ENCODE data around the gene RPP25L.

RPP25L gene

DNA sequence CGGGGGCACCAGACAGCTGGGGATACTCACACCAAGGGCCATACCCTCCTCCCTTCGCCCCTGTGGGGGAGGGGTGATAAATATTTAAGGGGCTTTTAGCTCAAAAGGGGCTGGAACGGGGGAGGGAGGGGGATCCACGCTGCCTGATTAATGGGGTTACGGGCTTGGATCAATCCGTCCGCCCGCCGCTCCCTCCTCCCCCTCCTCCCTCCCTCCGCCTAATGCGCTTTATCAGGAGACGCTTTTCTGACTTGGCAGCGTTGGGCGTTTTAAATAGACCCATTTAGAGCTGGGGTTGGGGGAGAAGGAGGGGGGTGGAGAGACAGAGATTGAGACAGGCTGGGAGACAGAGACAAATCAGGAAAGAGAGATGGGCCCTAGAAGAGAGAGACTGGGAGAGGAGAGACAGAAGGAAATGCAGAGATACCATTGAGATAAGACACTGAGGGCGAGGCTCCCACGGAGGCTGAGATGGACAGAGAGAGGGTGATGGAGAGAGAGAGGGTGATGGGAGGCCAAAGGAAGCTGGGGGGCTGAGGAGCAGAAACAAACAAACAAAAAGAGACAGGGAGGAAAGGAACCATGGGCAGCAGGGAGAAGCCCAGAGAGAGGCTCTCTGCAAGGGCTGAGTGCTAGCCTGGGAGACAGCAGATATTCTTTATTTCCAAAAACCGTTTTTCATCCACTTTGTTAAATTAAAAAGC lies 32.6 kb downstream of the RPP25L start:
- DNase-seq (ENCODE audit: low spot score): no peak
- in situ Hi-C loops (cut with MboI; ENCODE audit: low sequenced_read_pairs, unreplicated experiment): no loop called here
- TF ChIP-seq, protein P1, sequence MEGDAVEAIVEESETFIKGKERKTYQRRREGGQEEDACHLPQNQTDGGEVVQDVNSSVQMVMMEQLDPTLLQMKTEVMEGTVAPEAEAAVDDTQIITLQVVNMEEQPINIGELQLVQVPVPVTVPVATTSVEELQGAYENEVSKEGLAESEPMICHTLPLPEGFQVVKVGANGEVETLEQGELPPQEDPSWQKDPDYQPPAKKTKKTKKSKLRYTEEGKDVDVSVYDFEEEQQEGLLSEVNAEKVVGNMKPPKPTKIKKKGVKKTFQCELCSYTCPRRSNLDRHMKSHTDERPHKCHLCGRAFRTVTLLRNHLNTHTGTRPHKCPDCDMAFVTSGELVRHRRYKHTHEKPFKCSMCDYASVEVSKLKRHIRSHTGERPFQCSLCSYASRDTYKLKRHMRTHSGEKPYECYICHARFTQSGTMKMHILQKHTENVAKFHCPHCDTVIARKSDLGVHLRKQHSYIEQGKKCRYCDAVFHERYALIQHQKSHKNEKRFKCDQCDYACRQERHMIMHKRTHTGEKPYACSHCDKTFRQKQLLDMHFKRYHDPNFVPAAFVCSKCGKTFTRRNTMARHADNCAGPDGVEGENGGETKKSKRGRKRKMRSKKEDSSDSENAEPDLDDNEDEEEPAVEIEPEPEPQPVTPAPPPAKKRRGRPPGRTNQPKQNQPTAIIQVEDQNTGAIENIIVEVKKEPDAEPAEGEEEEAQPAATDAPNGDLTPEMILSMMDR (IDR thresholded peaks at IDR 0.05; ENCODE audit: borderline replicate concordance, control extremely low read depth, extremely low read depth, insufficient read depth, missing control alignments): no peak

DNA sequence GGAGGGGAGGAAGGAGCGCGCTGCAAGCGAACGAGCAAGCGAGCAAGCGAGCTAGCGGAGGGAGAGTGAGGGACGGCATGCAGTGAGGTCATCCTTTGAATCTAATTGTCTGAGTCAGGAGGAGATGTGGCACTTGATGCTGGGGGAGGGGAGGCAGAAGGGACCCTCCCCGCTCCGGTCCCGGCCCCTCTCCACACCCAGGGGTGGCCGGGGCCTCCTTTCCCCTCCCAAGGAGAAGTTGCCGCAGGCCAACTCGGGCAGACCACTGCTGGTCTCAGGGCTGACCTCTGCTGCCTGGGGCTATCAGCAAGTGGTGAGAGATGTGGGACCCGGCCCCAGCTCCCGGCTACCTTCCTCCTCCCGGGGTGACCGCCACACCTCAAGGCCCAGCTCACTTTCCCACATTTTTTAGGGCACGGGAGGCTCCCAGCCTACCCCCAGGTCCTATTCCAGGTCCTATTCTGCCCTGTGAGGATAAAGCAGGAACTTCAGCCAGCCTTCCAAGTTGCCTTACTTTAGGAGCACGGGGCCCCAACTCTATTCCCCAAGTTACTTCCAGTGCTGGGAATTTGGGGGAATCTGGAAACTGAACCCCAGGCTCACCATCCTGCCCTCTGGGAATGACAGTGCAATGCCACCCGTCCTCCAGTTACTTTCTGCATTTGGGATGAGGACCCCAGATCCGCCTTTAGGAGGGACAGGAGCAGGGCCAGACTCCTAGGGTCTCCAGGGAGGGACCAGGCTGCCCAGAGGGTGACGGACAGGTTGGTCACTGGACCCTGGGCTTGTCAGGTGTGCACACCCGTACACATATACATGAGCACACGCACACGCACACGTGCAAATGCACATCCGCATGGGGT lies 33.4 kb downstream of the RPP25L start:
- no peak for DNase-seq (ENCODE audit: low spot score)

DNA sequence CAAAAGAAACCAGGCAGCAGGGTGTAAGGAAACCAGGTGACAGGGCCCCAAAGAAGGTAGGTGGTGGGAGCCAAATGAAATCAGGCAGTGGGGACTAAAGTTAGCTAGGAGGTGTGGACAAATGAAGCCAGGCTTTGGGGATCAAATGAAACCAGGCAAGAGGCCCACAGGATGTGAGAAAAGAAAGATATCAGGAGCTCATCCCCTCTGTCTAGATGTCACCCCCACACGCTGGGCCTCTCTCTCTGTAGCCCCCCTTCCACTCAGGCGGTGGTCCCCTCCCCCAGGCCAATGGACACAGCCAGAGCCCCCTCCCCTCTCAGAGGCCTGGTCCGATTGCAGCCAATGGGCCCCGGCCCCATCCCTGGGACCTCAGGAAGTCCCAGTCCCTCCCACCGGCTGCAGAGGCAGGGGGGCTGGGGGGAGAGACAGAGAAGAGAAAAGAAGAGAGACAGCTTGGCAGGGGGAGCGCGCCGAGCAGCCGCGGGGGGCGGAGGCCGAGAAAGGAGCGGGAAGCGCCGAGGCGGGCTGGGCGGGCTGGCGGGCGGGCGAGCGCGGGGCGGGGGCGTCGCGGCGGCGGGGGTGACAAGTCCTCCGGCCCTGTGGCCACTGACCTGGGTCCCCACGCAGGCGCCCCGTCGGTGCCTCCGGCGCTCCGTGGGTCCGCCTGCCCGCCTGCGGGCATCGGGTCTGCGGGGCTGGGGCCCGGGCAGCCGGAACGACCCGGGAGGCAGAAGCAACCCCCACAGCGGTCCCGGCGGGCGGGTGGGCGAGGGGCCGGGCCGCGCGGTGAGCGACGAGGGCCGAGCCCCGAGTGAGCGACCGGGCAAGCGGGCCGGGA lies 34.3 kb downstream of the RPP25L start:
- no peak for DNase-seq (ENCODE audit: low spot score)
- in situ Hi-C loops (cut with MboI; ENCODE audit: low sequenced_read_pairs, unreplicated experiment): no loop called here

More for the DNA sequence above, 33.4 kb downstream of the RPP25L start:
- TF ChIP-seq, protein P1 (IDR thresholded peaks at IDR 0.05; ENCODE audit: borderline replicate concordance, control extremely low read depth, extremely low read depth, insufficient read depth, missing control alignments): no peak
- in situ Hi-C loops (cut with MboI; ENCODE audit: low sequenced_read_pairs, unreplicated experiment): no loop called here

DNA sequence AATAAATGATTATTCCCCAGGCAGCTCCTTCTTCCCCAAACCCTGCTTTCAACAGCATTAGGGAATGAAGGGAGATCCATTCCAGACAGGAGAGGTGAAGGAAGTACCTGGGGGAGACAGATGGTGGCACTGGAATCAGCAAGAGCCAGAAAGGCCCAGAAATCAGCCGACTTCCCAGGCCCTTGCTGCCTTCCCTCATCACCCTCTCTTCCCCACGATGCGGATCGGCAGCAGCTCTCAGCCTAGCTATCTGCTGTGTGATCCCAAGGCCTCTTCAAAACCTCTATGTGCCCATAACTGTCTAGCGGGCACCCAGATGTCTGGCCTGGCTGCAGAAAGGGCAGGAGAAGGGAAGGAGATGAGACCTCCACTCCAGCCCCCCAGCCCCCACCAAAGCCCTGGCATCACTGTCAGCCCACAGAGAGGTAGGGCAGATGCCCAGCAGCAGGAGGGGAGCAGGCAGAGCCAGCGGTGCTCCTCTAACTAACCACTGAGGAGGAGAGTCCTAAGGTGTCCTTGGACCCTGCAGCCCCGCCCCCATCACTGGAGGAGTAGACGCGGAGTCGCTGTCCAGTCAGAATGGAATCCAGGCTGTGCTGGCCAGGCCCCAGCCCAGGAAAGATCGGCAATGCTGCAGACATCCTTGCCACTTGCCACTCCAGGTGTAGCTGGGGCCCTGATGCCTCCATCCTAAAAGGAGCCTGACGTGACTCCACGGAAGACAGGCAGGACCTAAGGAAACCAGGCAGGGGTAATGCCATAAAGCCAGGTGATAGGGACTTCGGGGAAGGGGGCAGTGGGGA lies 35.1 kb downstream of the RPP25L start:
- in situ Hi-C loops (cut with MboI; ENCODE audit: low sequenced_read_pairs, unreplicated experiment): no loop called here
- TF ChIP-seq, protein P1 (IDR thresholded peaks at IDR 0.05; ENCODE audit: borderline replicate concordance, control extremely low read depth, extremely low read depth, insufficient read depth, missing control alignments): no peak
- DNase-seq (ENCODE audit: low spot score): no peak

More for the DNA sequence above, 34.3 kb downstream of the RPP25L start:
- TF ChIP-seq, protein P1 (IDR thresholded peaks at IDR 0.05; ENCODE audit: borderline replicate concordance, control extremely low read depth, extremely low read depth, insufficient read depth, missing control alignments): no peak

DNA sequence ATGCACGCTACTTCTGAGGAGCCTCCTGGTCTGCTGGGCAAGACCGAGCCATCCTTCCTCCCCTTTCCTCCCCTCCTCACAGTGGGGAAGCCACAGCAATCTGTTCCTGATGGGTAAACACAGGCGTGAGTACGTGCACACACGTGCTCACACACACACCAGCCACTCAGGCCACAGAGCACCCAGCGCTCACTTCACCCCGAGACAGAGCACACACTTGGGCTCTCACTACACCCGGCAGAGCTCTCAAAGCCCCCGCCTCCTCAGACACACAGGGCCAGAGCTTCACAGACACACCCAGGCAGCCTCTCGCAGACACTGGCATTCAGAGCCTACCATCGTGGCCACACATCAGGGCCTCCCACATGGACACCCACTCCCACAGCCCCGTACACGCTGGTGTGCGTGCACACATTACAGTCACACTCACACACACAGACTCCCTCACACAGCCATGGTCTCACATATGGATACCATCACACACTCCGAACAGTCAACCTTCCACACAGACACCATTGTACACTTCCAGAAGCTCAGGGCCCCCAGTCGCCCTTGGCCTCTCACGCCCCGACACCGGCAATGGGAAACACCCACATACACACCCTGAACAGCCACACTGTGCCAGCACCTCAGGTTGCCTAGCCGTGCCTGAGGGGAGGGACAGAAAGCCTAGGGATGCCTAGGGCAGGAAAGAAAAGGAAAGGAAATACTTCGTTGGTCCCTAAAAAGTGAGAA lies 35.9 kb downstream of the RPP25L start:
- TF ChIP-seq, protein P1 (IDR thresholded peaks at IDR 0.05; ENCODE audit: borderline replicate concordance, control extremely low read depth, extremely low read depth, insufficient read depth, missing control alignments): no peak
- in situ Hi-C loops (cut with MboI; ENCODE audit: low sequenced_read_pairs, unreplicated experiment): no loop called here
- no peak for DNase-seq (ENCODE audit: low spot score)

Measured in GM13976 (cell line).